GM23338 (cell line): ENCODE measurements around the gene ARMC5. TPM values are rescaled to one million over a fixed set of nuclear protein-coding genes. Genes with fewer than 3 reads are reported as not detected.

Experiments used
- ATAC-seq: fragments of 200-7000 bp; cut with Tn5 transposase; 3 replicates; pipeline ENCODE4 v1.9.1; 2020
- DNase-seq: peaks from one replicate; pipeline ENCODE4 v3.0.0-alpha.2; 2015; ENCODE audit warnings: low spot score
- H2AFZ ChIP-seq: fragments of 200-600 bp; sonication (generic); 2 replicates; pipeline ENCODE4 v1.8.0; 2016; ENCODE audit warnings: antibody characterized with exemption, mild to moderate bottlenecking, moderate library complexity
- H3F3A ChIP-seq: fragments of 200-600 bp; sonication (generic); replicated peaks from 2 replicates; pipeline ENCODE4 v1.8.0; 2017; ENCODE audit warnings: antibody characterized with exemption, mixed run types, low read depth
- H3K27ac ChIP-seq: fragments of 200-600 bp; sonication (generic); 2 replicates; pipeline ENCODE4 v1.6.1; 2016; ENCODE audit warnings: low read depth
- H3K27me3 ChIP-seq: fragments of 200-600 bp; sonication (generic); 2 replicates; pipeline ENCODE4 v1.8.0; 2016; ENCODE audit warnings: mild to moderate bottlenecking, mixed run types, moderate library complexity; ENCODE audit not compliant: insufficient read depth
- H3K36me3 ChIP-seq: fragments of 200-600 bp; sonication (generic); 2 replicates; pipeline ENCODE4 v1.8.0; 2016; ENCODE audit warnings: mild to moderate bottlenecking; ENCODE audit not compliant: insufficient read depth
- H3K4me1 ChIP-seq: fragments of 200-600 bp; sonication (generic); 2 replicates; pipeline ENCODE4 v1.8.0; 2016; ENCODE audit warnings: mild to moderate bottlenecking, moderate library complexity; ENCODE audit not compliant: insufficient read depth
- H3K4me2 ChIP-seq: fragments of 200-600 bp; sonication (generic); 2 replicates; pipeline ENCODE4 v1.7.1; 2017; ENCODE audit warnings: mixed run types
- H3K4me3 ChIP-seq: fragments of 200-600 bp; sonication (generic); 2 replicates; pipeline ENCODE4 v1.6.1; 2016; ENCODE audit warnings: mixed run types
- H3K79me2 ChIP-seq: fragments of 200-600 bp; sonication (generic); replicated peaks from 2 replicates; pipeline ENCODE4 v1.8.0; 2017; ENCODE audit warnings: mild to moderate bottlenecking; ENCODE audit not compliant: insufficient read depth
- H3K9me2 ChIP-seq: fragments of 200-600 bp; sonication (generic); 2 replicates; pipeline ENCODE4 v1.8.0; 2017; ENCODE audit not compliant: insufficient read depth
- H4K20me1 ChIP-seq: fragments of 200-600 bp; sonication (generic); replicated peaks from 2 replicates; pipeline ENCODE4 v1.8.0; 2017; ENCODE audit warnings: mild to moderate bottlenecking; ENCODE audit not compliant: insufficient read depth
- H3K27ac Mint-ChIP-seq: 2 replicates; pipeline ENCODE4 v1.8.0; 2020; ENCODE audit warnings: inconsistent platforms, mild to moderate bottlenecking, moderate library complexity, mixed read lengths
- H3K27me3 Mint-ChIP-seq: 3 replicates; pipeline ENCODE4 v1.8.0; 2022; ENCODE audit warnings: low read depth, mild to moderate bottlenecking, moderate library complexity, mixed read lengths, inconsistent platforms; ENCODE audit not compliant: insufficient read depth, poor library complexity
- H3K36me3 Mint-ChIP-seq: 3 replicates; pipeline ENCODE4 v1.8.0; 2021; ENCODE audit warnings: low read depth, mild to moderate bottlenecking, inconsistent platforms, moderate library complexity, mixed read lengths
- H3K4me1 Mint-ChIP-seq: 3 replicates; pipeline ENCODE4 v1.8.0; 2020; ENCODE audit warnings: mild to moderate bottlenecking, inconsistent platforms, mixed read lengths
- H3K4me3 Mint-ChIP-seq: 3 replicates; pipeline ENCODE4 v1.8.0; 2021; ENCODE audit warnings: moderate library complexity, mild to moderate bottlenecking, inconsistent platforms, mixed read lengths
- H3K9me3 Mint-ChIP-seq: 3 replicates; pipeline ENCODE4 v1.8.0; 2020; ENCODE audit warnings: moderate library complexity, mild to moderate bottlenecking, inconsistent platforms, mixed read lengths
- CTCF ChIP-seq, 2 experiments: fragments of 200-600 bp in 1 of 2; sonication (generic) in 1 of 2; conservative IDR thresholded peaks; 2 replicates each; pipeline versions ENCODE4 v1.5.1 to v1.6.1; 2016 to 2017; ENCODE audit warnings: antibody characterized with exemption in 2 of 2, low read depth in 2 of 2, mild to moderate bottlenecking in 2 of 2, moderate library complexity in 1 of 2
- EZH2 ChIP-seq: fragments of 200-600 bp; sonication (generic); IDR thresholded peaks from one replicate; pipeline ENCODE4 v1.8.0; 2017; ENCODE audit warnings: antibody characterized with exemption, mild to moderate bottlenecking, low read depth; ENCODE audit not compliant: unreplicated experiment
- EZH2phosphoT487 ChIP-seq: fragments of 200-600 bp; sonication (generic); IDR thresholded peaks from one replicate; pipeline ENCODE4 v1.8.1; 2018; ENCODE audit warnings: antibody characterized with exemption; ENCODE audit not compliant: unreplicated experiment
- JUNB ChIP-seq: IDR thresholded peaks from one replicate; pipeline ENCODE4 v1.6.1; 2016; ENCODE audit warnings: antibody characterized with exemption; ENCODE audit not compliant: unreplicated experiment
- POLR2AphosphoS5 ChIP-seq: IDR thresholded peaks from 2 replicates; pipeline ENCODE4 v1.6.1; 2016; ENCODE audit warnings: antibody characterized with exemption, low read depth
- REST ChIP-seq: IDR thresholded peaks from one replicate; pipeline ENCODE4 v1.6.1; 2018; ENCODE audit warnings: antibody characterized with exemption; ENCODE audit not compliant: unreplicated experiment
- ZNF114 ChIP-seq: fragments of 250-450 bp; sonication (Bioruptor Pico); IDR thresholded peaks from 2 replicates; pipeline ENCODE4 v1.5.0; 2020; ENCODE audit warnings: mild to moderate bottlenecking, moderate library complexity
- polyA plus RNA-seq: library from polyadenylated mRNA; unstranded; fragments of >200 nt; fragmentation: Nextera tagmentation; extraction: Ambion mirVana; gene quantifications from 2 replicates; pipeline ENCODE4 v1.2.1, GENCODE V29; 2016
- total RNA-seq: library from RNA; depleted of rRNA; stranded (reverse); fragments of >200 nt; shearing (Covaris generic); gene quantifications from 2 replicates; pipeline ENCODE4 v1.2.3, GENCODE V29; 2014

ARMC5 gene
- total and polyA plus RNA-seq, 2 experiments from 2014 or later: 5.9 to 11.3 TPM

GRCh38 chr16:31453255-31454204, 5.8 kb upstream of the ARMC5 start (continued):
- TF ChIP-seq CTCF (conservative IDR thresholded peaks at IDR 0.05; ENCODE audit: low read depth in 2 of 2) (no peak), JUNB (no peak)

DNA sequence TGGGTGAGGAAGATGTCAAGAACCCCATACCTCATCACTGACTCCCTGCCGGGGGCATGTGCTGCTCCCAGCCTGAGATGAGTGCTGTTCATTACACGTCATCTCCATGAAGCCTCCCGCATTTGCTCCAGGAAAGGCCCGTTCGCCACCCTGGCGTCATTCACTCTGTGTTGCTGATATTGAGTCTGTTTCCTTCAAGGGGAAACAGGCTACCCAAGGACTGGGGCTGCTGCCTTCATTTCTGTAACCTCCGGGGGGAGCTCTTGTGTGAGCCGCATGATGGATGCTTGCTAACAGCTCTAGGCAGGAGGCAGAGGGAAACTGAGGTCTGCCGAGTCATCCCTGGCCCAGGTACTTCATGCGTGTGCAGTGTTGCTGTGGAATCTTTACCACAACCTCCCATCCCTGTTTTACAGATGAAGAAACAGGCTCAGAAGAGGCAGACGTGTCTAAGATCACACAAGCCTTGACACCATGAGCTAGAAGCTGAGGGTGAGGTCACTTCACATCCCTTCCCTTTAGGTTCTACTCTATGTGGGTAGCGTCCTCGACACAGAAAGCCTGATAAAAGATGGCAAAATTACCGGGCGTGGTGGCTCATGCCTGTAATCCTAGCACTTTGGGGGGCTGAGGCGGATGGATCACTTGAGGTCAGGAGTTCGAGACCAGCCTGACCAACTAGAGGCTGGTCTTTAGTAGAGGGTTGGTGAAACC, 3.5 kb upstream of the ARMC5 start:
- Mint-ChIP-seq H3K4me1 (peaks cover 46% of the 10 kb centered on the region), H3K27ac (peak overlapping the region; percentile 65), H3K27me3 (peaks cover 14% of the 10 kb centered on the region), H3K36me3 (peaks cover 21% of the 10 kb centered on the region; the same call in 2 of the 3 replicates), H3K9me3 (peaks cover 4% of the 10 kb centered on the region; the same call in 2 of the 3 replicates), H3K4me3 (peak overlapping the region; percentile 42; the same call in 2 of the 3 replicates)
- Histone ChIP-seq H3K36me3 (no peaks in the 10 kb centered on the region), H4K20me1 (peaks cover 19% of the 10 kb centered on the region), H3K4me3 (no peak overlapping the region), H3K79me2 (peaks cover 26% of the 10 kb centered on the region), H3K4me2 (0 out of 2 replicates have a peak overlapping the region, but pooled peaks have one; percentile 14), H3K27me3 (no peaks in the 10 kb centered on the region), H3K4me1 (peaks cover 41% of the 10 kb centered on the region), H3F3A (peaks cover 8% of the 10 kb centered on the region; the same call in 1 of the 2 replicates), H2AFZ (no peak overlapping the region), H3K27ac (no peak overlapping the region), H3K9me2 (no peaks in the 10 kb centered on the region)
- DNase-seq: peak; percentile 79
- TF ChIP-seq CTCF (conservative IDR thresholded peaks at IDR 0.05; ENCODE audit: low read depth in 2 of 2) (peak; percentile 70 to 72), ZNF114 (no peak)
- ATAC-seq: no peak

GRCh38 chr16:31456988-31457360, 2.3 kb upstream of the ARMC5 start:
- H3K27ac ChIP-seq: no peak overlapping the region
- H3K27ac Mint-ChIP-seq: no peak overlapping the region
- H3K4me3 Mint-ChIP-seq: peak overlapping the region; percentile 87; the same call in 1 of the 3 replicates
- peaks cover 8% of the 10 kb centered on the region; the same call in 1 of the 2 replicates for H3F3A ChIP-seq
- DNase-seq (no peak), ATAC-seq (no peak)
- H3K4me1 Mint-ChIP-seq: peaks cover 40% of the 10 kb centered on the region
- no peak overlapping the region for H2AFZ ChIP-seq
- H3K79me2 ChIP-seq: peaks cover 26% of the 10 kb centered on the region
- no peaks in the 10 kb centered on the region for H3K36me3 ChIP-seq
- no peak overlapping the region for H3K4me3 ChIP-seq
- H3K9me3 Mint-ChIP-seq: peaks cover 4% of the 10 kb centered on the region; the same call in 2 of the 3 replicates
- H3K4me1 ChIP-seq: peaks cover 41% of the 10 kb centered on the region
- peak overlapping the region; percentile 99 for H3K4me2 ChIP-seq
- peaks cover 21% of the 10 kb centered on the region; the same call in 2 of the 3 replicates for H3K36me3 Mint-ChIP-seq
- H3K27me3 ChIP-seq: no peaks in the 10 kb centered on the region
- H3K27me3 Mint-ChIP-seq: peaks cover 12% of the 10 kb centered on the region
- peaks cover 19% of the 10 kb centered on the region for H4K20me1 ChIP-seq
- H3K9me2 ChIP-seq: no peaks in the 10 kb centered on the region
- TF ChIP-seq POLR2AphosphoS5 (no peak), REST (no peak), EZH2phosphoT487 (no peak), CTCF (conservative IDR thresholded peaks at IDR 0.05; ENCODE audit: low read depth in 2 of 2) (no peak), EZH2 (no peak)
